Tibial nerve (tissue), 4 donors: Measurements from ENCODE around the gene CDC16.

Source experiments
- EP300 ChIP-seq, 2 donors: sonication (generic); formaldehyde crosslinking; IDR thresholded peaks; one replicate each; pipeline ENCODE4 v1.6.1; 2017; ENCODE audit warnings: antibody characterized with exemption in 2 of 2, mild to moderate bottlenecking in 1 of 2
- POLR2A ChIP-seq, 2 donors: fragments of 450-650 bp; IDR thresholded peaks; one replicate each; pipeline ENCODE4 v1.6.1; 2017; ENCODE audit warnings: antibody characterized with exemption in 2 of 2, mild to moderate bottlenecking in 2 of 2, moderate library complexity in 2 of 2
- TF ChIP-seq, protein P1 (sequence below), 5 experiments: fragments of 200-600 bp in 3 of 5; fragments of 450-650 bp in 2 of 5; sonication (generic) in 3 of 5; IDR thresholded peaks; one replicate each; pipeline ENCODE4 v1.5.1; 2016 to 2019; ENCODE audit warnings: antibody characterized with exemption in 5 of 5, mild to moderate bottlenecking in 3 of 5, moderate library complexity in 2 of 5

DNA sequence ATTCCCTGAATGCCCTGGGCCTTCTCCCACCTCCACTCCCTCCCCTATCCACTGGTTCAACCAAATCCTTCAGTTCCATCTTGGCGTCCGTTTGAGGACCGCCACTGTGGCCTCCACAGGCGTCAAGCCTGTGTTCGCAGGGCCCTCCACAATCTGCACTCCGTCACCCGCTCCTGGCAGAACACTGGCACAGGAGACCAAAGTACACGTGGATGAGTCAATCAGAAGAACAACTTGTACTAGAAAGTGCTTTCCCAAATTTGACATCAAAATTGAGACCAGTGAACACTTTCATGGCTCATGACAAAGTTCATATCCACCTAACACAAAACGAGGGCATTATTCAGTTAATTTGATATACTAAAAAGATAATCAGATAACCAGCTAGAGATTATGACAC, 6.5 kb upstream of the CDC16 start:
- TF ChIP-seq POLR2A (IDR thresholded peaks at IDR 0.05) (no peak), EP300 (IDR thresholded peaks at IDR 0.05) (no peak)
- TF ChIP-seq, protein P1, sequence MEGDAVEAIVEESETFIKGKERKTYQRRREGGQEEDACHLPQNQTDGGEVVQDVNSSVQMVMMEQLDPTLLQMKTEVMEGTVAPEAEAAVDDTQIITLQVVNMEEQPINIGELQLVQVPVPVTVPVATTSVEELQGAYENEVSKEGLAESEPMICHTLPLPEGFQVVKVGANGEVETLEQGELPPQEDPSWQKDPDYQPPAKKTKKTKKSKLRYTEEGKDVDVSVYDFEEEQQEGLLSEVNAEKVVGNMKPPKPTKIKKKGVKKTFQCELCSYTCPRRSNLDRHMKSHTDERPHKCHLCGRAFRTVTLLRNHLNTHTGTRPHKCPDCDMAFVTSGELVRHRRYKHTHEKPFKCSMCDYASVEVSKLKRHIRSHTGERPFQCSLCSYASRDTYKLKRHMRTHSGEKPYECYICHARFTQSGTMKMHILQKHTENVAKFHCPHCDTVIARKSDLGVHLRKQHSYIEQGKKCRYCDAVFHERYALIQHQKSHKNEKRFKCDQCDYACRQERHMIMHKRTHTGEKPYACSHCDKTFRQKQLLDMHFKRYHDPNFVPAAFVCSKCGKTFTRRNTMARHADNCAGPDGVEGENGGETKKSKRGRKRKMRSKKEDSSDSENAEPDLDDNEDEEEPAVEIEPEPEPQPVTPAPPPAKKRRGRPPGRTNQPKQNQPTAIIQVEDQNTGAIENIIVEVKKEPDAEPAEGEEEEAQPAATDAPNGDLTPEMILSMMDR (IDR thresholded peaks at IDR 0.05) = no peak
